Measurements from ENCODE around the gene C16orf96.

The C16orf96 gene

DNA sequence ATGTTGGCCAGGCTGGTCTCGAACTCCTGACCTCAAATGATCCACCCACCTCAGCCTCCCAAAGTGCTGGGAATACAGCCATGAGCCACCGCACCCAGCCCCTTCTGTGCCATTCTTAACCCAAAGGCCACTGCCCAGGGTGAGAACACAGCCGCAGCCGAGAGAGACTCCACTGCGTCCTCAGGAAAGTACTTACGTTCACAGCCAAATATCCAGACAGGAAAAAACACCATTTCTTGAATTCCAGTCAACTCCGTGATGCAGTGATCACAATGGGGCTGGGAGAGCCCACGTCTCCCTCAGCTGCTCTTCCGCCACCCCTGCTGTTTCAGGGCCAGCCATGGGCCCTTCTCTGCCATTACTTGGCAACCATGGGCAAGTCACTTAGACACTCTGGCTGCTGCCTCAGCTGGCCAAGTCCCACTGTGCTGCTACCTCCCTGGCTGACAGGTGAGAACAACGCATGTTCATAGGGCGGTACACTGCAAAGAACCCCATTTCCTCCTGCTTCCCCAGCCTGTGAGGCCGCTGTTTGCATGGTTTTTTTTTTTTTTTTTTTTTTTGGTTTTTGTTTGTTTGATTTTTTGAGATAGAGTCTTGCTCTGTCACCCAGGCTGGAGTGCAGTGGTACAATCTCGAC is 21.9 kb upstream of the C16orf96 start:
- TF ChIP-seq, protein P1, sequence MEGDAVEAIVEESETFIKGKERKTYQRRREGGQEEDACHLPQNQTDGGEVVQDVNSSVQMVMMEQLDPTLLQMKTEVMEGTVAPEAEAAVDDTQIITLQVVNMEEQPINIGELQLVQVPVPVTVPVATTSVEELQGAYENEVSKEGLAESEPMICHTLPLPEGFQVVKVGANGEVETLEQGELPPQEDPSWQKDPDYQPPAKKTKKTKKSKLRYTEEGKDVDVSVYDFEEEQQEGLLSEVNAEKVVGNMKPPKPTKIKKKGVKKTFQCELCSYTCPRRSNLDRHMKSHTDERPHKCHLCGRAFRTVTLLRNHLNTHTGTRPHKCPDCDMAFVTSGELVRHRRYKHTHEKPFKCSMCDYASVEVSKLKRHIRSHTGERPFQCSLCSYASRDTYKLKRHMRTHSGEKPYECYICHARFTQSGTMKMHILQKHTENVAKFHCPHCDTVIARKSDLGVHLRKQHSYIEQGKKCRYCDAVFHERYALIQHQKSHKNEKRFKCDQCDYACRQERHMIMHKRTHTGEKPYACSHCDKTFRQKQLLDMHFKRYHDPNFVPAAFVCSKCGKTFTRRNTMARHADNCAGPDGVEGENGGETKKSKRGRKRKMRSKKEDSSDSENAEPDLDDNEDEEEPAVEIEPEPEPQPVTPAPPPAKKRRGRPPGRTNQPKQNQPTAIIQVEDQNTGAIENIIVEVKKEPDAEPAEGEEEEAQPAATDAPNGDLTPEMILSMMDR (IDR thresholded peaks at IDR 0.05; ENCODE audit: poor library complexity, severe bottlenecking), result no peak
- peaks cover 7% of the 10 kb centered on the region for H3K4me1 ChIP-seq (ENCODE audit: insufficient read depth, poor library complexity, severe bottlenecking)
- H3K4me3 ChIP-seq (ENCODE audit: severe bottlenecking), result no peak overlapping the region
- H3K9me3 ChIP-seq (ENCODE audit: severe bottlenecking), result peaks cover 2% of the 10 kb centered on the region
- H3K36me3 ChIP-seq (ENCODE audit: low read depth), result no peaks in the 10 kb centered on the region
- H3K27ac ChIP-seq (ENCODE audit: poor library complexity, severe bottlenecking), result no peak overlapping the region
- no peak for DNase-seq (ENCODE audit: low spot score)
- no peaks in the 10 kb centered on the region for H3K27me3 ChIP-seq (ENCODE audit: insufficient read depth, poor library complexity, severe bottlenecking)
- no peak for ATAC-seq (ENCODE audit: low read depth)

DNA sequence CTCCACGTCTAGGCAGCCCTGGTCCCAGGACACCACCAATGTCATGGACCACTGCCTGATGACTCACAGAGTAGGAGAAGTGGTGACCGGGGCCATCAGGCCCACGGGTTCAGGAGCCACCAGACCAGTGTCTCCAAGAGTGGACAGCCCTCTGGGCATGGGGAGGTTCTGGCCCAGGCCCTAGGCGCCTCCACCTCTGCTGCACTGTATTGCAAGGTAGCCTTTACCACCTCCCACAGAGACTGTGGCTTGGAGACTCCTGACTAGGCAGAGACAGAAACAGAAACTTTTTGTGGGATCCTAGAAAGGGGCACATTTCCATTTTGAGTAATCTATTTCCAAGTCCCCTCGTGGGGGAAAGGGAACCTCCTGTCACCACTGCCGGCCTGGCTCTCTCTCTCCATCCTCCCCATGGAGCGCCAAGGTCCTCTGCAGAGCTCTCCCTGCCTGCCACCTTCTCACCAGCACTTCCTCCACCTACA is 20.5 kb upstream of the C16orf96 start:
- no peak overlapping the region for H3K4me3 ChIP-seq (ENCODE audit: severe bottlenecking)
- TF ChIP-seq, protein P1 (IDR thresholded peaks at IDR 0.05; ENCODE audit: poor library complexity, severe bottlenecking), result no peak
- DNase-seq (ENCODE audit: low spot score) (no peak), ATAC-seq (ENCODE audit: low read depth) (no peak)
- H3K27ac ChIP-seq (ENCODE audit: poor library complexity, severe bottlenecking), result no peak overlapping the region
- no peaks in the 10 kb centered on the region for H3K36me3 ChIP-seq (ENCODE audit: low read depth)
- H3K4me1 ChIP-seq (ENCODE audit: insufficient read depth, poor library complexity, severe bottlenecking), result peaks cover 7% of the 10 kb centered on the region
- peaks cover 10% of the 10 kb centered on the region for H3K9me3 ChIP-seq (ENCODE audit: severe bottlenecking)
- H3K27me3 ChIP-seq (ENCODE audit: insufficient read depth, poor library complexity, severe bottlenecking), result no peaks in the 10 kb centered on the region

DNA sequence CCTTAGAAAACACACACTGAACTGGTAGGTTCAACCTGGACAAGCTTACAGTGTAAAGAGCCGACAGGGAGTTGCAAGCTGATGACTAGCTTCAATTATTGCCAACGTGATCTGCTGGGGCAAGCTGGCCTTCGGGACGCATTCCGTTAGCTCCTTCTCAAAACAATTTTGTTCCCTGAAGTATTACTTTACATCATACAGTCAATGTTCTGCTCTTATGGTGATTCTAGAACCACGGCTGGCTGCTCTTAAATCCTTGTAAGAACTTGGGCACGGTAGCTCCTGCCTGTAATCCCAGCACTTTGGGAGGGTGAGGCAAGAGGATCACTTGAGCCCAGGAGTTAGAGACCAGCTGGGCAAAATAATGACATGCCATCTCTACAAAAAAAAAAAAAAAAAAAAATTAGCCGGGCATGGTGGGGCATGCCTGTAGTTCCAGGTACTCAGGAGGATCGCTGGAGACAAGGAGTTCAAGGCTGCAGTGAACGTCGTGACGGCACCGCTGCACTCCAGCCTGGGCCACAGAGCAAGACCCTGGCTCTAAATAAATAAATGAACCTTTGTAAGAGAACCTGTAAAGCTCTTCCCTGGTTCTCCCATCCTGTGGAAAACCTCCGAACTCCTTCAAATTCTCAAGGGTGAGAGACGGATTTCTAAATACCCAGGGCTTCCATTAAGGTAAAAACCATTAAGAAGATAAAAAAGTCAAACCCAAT is 19.6 kb upstream of the C16orf96 start:
- Histone ChIP-seq H3K9me3 (ENCODE audit: severe bottlenecking) (peaks cover 10% of the 10 kb centered on the region), H3K4me1 (ENCODE audit: insufficient read depth, poor library complexity, severe bottlenecking) (peaks cover 7% of the 10 kb centered on the region), H3K36me3 (ENCODE audit: low read depth) (no peaks in the 10 kb centered on the region), H3K27me3 (ENCODE audit: insufficient read depth, poor library complexity, severe bottlenecking) (no peaks in the 10 kb centered on the region), H3K4me3 (ENCODE audit: severe bottlenecking) (peak overlapping the region; percentile 55), H3K27ac (ENCODE audit: poor library complexity, severe bottlenecking) (no peak overlapping the region)
- TF ChIP-seq, protein P1 (IDR thresholded peaks at IDR 0.05; ENCODE audit: poor library complexity, severe bottlenecking), result no peak
- DNase-seq (ENCODE audit: low spot score) (no peak), ATAC-seq (ENCODE audit: low read depth) (no peak)

DNA sequence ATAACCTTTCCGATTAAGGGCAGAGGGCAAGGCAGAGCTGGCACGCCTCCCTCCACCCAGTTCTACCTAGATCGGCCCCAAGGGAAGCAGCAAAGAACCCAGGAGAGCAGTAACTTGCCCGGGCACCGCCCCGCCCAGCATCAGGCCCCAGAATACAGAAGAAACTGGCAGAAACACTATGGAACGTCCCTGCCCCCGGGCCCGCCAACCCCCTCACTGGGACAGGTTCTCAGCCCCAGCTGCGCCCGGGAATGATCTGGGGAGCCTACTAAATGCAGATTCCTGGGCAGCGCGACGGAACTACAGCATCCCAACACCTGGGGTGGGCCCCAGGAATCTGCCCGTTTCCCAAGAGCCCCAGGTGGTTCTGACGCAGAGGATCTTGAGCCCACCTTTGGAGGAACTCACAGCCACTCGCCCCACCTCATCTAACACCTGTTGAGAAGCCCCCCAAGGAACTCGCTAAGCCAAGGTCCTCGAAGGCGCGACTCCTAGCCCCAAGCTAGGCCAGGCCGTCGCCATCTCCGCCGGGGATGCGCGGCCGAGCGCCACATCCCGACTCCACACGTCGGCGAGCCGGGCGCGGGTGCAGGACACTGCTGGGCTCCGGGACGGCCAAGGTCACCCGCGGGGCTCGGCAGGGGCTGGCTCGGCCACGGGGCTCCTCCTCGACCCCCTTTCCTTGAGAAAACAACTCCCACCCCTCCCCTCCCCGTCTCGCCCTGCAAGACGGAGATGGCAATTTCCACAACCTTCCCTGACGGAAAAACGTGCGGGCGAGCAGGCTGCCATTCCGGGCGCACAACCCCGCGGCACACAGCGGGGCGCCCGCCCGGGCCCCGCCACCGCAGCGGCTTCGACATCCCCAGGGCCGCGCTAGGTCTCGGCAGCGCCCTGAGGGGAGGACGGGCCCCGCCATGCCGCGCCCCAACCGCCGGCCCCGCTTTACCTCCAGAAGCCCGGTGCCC is 18.5 kb upstream of the C16orf96 start:
- Histone ChIP-seq H3K4me3 (ENCODE audit: severe bottlenecking) (peak overlapping the region; percentile 55), H3K9me3 (ENCODE audit: severe bottlenecking) (peaks cover 10% of the 10 kb centered on the region), H3K27ac (ENCODE audit: poor library complexity, severe bottlenecking) (peak overlapping the region; percentile 30), H3K27me3 (ENCODE audit: insufficient read depth, poor library complexity, severe bottlenecking) (no peaks in the 10 kb centered on the region), H3K4me1 (ENCODE audit: insufficient read depth, poor library complexity, severe bottlenecking) (peaks cover 7% of the 10 kb centered on the region), H3K36me3 (ENCODE audit: low read depth) (no peaks in the 10 kb centered on the region)
- DNase-seq (ENCODE audit: low spot score) (no peak), ATAC-seq (ENCODE audit: low read depth) (peak; percentile 63)
- TF ChIP-seq, protein P1 (IDR thresholded peaks at IDR 0.05; ENCODE audit: poor library complexity, severe bottlenecking), result no peak
